ENCODE data around the gene CLPTM1L.

CLPTM1L gene, protein sequence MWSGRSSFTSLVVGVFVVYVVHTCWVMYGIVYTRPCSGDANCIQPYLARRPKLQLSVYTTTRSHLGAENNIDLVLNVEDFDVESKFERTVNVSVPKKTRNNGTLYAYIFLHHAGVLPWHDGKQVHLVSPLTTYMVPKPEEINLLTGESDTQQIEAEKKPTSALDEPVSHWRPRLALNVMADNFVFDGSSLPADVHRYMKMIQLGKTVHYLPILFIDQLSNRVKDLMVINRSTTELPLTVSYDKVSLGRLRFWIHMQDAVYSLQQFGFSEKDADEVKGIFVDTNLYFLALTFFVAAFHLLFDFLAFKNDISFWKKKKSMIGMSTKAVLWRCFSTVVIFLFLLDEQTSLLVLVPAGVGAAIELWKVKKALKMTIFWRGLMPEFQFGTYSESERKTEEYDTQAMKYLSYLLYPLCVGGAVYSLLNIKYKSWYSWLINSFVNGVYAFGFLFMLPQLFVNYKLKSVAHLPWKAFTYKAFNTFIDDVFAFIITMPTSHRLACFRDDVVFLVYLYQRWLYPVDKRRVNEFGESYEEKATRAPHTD

DNA sequence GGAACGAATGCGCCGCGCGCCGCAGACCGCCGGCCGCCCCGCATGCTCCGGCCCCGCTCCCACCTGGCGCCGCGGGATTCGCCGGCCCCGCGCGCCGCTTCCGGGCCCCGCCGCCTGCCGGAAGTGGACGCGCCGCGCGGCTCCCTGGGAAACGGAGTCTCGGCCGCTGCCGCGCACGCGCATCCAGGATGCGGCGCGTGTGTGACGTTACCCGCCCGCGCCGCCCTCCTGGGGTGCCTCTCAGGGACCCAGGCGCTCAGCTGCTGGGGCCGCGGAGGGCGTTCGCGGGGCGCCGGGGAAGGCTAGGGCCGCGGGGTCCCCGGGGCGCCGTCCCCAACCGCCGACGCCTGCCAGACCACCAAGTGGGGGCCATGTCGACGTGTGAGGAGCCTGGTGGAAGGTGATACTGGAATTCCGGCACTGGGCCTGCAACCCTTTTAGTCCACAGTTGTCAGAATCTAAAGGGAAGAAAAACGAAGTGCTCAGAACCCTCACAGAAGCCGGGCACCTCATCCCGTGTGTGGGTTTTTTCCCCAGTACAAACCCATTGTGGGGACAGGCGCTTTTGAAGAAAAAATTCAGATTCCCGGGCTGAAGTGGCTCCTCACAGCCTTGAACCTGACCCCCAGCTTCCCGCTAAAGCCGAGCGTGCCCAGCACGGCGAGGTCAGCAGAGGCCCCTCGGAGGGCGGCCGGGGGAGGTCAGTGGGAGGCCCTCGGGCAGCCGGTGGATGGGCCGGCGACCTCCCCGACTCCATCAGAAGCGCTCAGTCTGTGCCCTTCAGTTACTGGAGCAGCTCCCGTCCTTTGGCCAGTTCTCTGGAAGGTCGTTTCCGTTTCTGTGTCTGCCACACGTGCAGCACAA is at the start of gene CLPTM1L:
Gene CLPTM1L (minus strand): TSS at position 125 of the 864 bp plus-strand sequence. CDS start 258 bp downstream, outside the sequence.
- ATAC-seq (peak; percentile 90), DNase-seq (peak; percentile 91)

DNA sequence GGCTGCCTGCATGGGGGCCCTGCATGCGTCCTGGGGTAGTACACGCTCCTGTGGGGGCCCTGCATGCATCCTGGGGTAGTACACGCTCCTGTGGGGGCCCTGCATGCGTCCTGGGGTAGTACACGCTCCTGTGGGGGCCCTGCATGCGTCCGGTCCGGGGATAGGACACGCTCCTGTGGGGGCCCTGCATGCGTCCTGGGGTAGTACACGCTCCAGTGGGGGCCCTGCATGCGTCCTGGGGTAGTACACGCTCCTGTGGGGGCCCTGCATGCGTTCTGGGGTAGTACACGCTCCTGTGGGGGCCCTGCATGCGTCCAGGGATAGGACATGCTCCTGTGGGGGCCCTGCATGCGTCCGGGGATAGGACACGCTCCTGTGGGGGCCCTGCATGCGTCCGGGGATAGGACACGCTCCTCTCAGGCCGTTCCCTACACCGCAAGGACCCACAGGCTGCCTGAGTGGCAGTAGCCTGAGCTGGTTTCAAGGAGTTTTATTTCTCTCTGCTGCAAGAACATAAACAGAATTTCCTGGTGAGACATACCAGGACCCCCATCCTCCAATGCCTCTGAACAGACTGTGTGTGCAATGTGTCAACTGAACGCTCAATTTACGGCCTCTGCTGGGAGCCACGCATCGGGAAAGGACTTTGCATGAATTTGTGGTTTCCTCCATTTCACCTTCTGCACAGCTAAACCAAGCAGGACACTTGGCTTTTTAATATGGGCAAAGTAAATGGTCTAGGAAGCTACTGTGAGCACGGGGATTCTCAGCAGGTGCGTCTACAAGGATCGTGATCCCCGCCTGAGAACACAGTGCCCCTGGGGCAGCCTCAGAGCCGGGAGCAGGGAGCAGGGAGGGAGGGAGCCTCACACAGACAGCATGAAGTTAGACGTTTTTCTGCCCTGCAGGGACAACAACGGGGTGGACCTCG is 48.9 kb upstream of the CLPTM1L start:
- ATAC-seq: no peak
- DNase-seq: no peak

DNA sequence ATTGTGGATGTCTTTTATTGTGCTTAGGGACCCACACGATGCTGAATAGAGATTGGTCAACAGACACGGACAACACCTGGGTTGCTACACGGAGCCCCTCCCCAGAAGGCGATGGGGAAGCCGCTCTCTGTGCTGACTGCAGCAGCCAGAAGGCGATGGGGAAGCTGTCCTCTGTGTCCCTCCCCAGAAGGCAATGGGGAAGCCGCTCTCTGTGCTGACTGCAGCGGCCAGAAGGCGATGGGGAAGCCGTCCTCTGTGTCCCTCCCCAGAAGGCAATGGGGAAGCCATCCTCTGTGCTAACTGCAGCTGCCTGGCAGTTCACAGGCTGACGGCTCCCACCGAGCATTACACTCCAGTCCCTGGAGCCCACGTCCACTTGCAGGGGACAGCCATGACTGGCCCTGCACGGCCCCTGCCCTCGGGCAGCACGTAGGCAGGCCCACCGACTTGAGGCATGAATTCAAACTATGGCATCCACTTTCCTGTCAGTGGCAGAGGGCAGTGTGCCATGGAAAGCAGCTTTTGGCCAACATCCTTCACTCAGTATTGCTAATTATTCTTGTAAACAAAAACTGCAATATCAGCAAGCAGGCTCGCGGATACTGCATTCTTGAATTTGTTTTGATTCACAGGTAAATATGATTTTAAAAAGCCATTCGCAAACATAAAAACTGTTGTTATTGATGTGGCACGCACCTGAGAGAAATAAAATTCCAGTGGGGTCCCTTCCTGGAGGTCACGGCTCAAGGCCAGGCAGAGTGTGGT is 48.1 kb upstream of the CLPTM1L start:
- DNase-seq (no peak), ATAC-seq (no peak)

DNA sequence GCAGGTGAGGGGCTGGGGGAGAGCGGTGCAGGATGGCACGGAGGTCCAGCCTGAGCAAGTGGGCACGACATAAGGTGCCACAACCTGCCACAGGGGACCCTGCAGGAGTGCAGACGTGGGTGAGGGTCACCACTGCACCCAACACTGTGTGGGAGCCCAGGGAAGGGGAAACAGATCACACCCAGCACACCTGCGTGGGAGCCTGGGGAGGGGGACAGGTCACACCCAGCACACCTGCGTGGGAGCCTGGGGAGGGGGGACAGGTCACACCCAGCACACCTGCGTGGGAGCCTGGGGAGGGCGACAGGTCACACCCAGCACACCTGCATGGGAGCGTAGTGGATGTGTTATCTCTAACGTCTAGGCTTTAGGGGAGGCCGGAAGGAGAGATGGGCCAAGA is 47.4 kb upstream of the CLPTM1L start:
- no peak for DNase-seq
- no peak for ATAC-seq

DNA sequence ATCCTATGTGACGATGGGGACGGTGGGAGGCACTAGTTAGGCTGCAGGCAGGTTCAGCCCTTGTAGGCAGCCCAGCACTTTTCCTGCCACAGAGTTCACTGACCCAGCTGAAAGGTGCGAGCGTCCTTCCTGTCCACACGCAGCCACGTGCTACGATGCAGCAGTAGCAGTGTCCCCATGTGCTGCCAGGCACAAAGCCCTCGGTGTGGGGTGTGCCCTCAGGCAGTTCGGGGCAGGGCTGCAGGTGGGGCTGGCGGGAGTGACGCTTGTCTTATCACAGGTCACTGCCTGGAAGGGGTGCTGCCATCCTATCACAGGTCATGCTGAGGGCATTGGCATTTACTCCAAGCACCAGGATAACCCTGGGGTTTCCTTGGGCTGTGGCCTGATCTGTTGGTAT is 46.8 kb upstream of the CLPTM1L start:
- DNase-seq: no peak
- ATAC-seq: no peak

DNA sequence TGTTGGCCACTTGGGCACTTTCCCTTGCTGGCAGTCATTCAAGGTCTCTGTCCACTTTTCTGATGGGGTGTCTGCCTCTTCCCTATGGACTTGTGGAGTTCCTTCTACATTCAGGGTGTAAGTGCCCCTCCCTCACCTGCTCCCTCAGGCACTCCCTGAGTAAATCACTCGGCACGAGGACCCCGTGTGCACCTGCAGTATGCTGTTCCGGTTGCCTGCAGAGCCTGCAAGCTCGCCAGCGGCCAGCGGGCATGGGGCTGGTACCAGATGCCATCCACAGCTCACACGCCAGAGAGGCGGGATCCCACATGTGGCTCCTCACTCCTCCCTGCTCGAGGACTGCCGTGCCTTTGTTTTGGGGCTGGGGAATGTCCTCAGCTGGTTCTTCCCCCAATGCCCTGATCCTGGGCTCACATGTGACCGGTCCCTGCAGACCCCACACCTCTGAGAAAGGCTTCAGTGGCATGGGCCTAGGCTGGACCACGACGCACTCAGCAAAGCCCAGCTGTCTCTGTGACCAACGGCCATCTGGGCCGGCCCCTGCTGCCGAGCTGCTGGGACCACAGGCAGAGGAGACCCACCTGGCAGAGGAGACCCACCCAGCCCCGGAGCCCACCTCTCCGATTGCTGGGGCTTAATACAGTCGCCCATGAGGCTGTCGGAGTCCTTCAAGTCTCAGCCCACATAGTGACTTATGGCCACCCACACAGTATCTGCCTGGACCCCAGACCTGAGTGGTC is 46.1 kb upstream of the CLPTM1L start:
- DNase-seq (no peak), ATAC-seq (no peak)

DNA sequence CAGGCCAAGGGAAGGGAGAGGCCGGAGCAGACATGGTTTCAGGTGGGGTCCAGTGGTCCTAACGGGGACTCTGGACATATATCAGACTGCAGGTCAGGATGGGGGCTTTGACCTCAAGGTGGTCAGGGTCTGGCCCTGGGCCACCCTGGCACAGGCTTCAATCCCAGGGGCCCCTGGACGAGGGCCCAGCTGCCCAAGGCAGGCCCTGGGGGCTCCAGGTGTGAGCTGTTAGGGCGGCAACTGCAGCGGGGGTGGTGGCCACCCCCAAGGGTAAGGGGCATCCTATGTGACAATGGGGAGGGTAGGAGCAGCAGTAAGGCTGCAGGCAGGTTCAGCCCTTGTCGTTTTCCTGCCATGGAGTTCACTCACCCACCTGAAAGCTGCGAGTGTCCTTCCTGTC is 45.4 kb upstream of the CLPTM1L start:
- DNase-seq: no peak
- no peak for ATAC-seq

DNA sequence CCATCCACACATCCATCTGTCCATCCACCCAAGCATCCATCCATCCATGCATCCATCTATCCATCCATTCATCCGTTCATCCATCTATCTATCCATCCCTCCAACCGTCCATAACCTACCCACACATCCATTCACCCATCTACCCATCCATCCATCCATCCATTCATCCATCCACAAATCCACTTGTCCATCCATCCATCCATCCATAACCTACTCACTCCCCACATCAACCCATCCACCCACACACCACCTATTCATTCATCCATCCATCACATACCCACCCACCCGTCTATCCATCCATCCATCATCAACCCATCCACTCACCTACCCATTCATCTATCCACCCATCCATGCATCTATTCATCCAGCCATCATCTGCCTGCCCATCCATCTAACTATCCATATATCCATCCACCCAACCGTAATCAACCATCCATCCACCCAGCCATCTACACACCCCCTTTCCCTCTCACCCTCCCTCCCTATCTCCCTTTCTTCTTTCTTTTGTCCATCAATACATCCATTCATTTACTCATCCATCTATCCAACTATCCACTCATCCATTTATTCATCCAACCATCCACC is 43.6 kb upstream of the CLPTM1L start:
- DNase-seq (no peak), ATAC-seq (no peak)

DNA sequence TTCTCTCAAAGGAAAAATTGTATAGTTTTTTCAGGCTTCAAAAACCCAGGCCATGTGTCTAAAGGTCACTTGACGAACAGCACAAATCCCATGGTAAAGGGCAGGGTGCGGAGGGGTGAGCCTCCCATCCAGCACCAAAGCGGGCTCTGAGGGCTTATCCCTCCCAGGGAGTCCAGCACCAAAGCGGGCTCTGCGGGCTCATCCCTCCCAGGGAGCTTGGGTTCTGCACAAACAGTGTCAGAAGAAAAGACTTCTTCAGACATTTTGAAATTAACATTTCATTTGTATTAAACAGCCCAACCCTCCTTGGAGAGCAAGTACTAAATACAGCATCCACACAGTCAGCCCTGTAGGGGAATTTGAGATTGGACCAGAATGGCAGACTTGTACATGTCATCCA is 43.0 kb upstream of the CLPTM1L start:
- no peak for ATAC-seq
- DNase-seq: no peak

DNA sequence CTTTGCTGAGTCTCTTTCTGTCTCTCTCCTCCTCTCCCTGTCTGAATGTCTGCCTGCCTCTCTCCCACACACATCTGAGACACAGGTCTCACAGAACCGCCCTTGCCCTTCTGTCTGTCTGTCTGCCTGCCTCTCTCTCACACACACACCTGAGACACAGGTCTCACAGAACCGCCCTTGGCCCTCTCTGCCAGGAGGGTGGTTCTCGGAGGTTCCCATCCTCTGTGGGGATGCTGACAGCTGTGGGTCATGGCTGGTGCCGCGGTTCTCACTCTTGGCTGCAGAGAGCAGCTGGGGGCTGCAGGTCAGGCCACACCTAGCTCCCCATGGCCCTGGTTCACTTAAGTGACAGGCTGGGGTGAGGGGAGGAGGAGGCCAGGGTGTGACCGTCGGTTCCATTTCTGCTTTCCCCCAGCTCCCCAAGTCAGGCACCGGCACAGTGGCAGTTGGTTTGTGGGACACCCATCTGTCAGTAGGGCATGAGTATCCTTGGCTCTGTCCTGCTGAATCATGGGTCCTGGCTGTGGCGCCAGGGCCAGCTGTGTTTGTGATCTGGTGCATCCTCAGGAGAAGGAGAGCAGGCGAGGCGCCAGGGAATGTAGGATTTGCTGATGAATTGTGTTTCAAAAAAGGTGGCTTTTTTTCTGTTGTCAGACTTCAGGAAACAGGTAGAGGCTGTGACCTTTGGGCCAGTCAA is 42.3 kb upstream of the CLPTM1L start:
- ATAC-seq (no peak), DNase-seq (no peak)

DNA sequence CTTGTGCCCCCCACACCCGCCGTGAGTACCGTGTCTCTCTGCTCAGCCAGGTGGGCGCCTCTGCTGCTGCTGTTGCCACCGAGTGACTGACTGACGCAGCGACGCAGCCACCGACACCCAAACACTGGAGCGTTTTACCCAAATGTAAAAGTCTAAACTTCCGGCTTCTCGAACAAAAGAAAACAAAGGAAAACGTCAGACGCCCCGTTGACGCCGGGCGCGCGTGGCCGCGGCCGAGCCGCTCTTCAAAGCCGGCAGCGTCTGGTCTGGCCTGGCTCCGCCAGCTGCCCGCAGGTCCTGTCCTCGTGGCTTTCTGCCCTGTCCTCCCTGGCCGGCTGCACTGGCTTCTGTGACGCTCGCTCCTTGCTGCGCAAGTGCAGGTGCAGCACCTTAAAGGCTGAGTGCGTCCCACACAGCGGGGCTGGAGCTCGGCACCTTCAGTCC is 41.4 kb upstream of the CLPTM1L start:
- ATAC-seq: peak; percentile 49
- DNase-seq: peak; percentile 54

DNA sequence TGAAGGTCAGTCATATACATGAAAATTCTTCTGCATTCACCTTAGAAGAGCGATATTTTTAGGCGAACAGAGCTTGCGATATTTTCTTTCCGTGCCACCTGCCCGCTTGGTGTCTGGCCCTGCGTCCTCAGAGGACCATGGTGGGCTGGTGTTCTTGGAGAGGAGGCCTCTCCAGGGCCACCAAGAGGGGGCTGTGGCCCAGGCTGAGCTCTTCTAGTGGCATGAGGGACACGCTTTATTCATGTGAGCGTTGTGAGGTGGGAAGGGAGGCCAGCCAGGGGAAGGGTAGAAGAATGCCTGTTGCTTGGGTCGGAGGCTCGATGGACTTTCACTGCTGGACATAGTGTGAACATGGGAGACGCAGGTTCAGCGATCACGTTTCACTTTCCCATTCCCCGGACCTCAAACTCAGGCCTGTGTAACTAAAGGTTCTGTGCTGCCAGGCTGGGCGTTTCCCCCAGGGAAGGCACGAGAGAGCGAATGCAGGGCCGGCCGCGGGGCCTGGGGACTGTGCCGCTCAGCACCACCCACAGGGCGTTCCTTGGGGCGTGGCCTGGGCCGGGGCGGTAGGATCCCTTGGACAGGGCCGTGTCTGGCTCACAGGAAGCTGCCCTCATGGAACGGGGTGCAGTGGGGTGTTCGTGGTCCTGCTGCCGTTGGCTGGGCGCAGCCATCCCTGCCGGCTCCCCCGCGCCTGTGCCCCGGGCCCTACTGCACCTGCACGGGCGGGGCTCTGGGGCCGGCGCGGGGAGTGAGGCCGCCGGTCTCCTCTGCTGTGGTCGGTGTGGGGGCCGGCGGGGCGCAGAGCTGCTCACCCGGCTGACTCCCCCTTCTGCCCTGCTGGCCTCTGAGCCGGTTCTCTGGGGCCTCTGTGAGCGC is 40.7 kb upstream of the CLPTM1L start:
- peak; percentile 98 for ATAC-seq
- peak; percentile 91 for DNase-seq

DNA sequence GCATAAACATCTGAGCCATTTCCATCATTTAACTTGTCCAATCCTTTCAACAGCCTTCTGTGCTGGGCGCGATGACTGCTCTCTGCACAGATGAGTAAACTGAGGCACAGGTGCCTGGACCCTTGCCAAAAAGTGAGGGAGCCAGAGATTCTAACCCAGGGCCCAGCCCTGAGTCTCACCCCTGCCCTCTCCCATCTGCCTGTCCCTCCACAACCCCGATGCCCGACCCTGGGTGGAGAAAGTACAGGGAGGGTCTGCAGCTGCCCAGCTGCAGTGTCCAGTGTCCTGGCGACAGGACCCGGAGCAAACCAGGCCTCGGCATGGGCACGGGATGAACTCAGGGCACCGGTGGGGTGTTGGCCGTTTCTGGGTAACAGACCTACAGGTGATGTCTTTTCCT is 39.6 kb upstream of the CLPTM1L start:
- no peak for DNase-seq
- ATAC-seq: no peak

DNA sequence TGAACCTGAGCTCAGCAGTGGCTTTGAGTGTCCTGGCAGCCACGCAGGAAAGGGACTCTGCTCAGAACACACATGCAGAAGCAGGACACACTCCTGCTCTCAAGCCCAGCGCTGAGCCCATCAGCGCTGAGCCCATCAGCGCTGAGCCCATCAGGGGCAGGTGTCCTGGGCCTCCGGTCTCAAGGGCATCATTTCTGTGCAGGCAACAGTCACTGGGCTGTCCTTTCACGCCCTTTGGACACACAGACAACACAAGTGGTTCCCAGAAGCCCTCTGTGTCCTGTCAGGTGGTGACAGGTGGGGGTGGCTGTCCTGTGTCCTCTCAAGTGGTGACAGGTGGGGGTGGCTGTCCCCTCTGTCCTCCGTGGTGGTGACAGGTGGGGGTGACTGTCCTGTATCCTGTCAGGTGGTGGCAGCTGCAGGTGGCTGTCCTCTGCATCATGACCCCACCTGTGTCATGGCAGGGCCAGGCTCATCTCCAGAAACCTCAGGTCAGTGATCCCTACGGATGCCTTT is 39.0 kb upstream of the CLPTM1L start:
- DNase-seq (no peak), ATAC-seq (no peak)

DNA sequence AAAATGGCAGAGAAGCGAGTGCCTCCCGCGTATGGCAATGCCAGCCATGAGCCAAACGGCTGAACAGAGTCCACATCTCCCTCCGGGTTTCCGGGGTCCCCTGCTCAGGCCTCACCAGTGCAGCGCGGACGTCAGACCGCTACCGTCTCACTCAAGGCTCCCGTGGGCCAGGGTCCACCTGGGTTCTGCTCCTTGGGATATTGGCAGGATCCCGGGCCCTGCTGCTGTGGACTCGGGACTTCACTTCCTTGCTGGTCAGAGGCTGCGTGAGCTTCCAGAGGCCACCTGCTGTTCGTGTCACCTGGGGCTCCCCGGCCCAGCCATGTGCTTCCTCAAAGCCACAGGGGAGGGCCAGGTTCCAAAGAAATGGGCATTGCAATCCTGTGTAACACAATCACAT is 38.4 kb upstream of the CLPTM1L start:
- DNase-seq (no peak), ATAC-seq (no peak)

DNA sequence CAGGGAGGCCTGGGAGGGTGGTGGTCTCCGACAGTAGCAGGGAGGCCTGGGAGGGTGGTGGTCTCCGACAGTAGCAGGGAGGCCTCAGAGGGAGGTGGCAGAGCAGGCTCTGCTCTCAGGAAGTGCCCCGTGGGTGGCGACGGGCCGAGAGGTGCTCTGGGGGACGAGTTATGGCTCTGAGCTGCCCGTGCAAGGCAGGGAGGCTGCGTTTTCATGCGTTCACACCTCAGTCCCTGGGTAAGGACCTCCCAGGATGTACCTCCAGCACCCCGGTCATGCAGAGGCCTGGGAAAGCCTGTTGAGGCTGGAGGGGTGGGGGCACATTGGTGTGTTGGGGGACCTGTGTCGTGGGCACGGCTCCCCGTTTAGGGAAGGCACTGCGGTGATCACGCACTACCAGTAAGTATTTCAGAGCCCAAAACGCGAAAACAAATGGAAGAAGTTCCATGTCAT is 37.4 kb upstream of the CLPTM1L start:
- no peak for ATAC-seq
- DNase-seq: no peak

DNA sequence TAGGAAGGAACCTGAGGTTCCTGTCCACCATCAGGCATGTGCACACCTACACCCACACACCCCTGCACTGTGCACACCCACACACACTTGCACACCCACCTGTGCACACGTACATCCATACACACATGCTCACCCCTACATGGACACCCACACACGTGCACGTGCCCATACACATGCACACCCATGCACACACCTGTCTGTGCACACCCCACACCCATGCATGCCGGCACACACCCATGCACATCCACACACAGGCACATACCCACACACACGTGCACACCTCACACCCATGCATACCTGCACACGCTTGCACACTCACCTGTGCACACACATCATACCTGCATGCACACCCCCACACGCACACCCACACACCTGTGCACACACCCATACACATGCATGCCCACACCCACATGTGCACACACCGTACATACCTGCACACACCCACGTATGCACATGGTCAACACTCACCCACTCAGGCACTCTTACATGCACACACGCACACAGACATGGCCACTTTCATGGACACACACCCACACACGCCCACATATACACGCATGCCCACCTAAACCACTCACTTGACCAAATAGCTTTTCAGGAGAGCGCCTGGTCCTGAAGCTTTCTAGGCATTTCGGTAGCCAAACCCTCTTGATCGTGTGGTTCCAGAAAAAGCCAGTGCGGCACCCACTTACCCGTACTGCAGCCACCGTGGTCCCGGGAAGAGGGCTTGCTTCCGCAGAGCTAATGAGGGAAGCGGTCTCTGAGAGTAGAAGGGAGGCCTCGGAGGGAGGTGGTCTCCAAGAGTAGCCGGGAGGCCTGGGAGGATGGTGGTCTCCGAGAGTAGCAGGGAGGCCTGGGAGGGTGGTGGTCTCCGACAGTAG is 36.7 kb upstream of the CLPTM1L start:
- ATAC-seq (no peak), DNase-seq (no peak)
